Esophagus muscularis mucosa (tissue), 4 donors: Measurements from ENCODE around the gene HK2. TPM values are rescaled to one million over a fixed set of nuclear protein-coding genes. Genes with fewer than 3 reads are reported as not detected.
A peak's percentile ranks its signal among the peaks of the same experiment; 100 is the strongest.
"Not testable (repeated sequence)": the region's sequence is repeated elsewhere in the genome, so short reads cannot be mapped to it uniquely, and the experiment has no call there.

Source experiments
- DNase-seq: peaks from one replicate; pipeline ENCODE4 v3.0.0-alpha.2; 2017; ENCODE audit errors: extremely low spot score
- H3K27ac ChIP-seq, 4 donors: fragments of 200-600 bp; sonication (generic); replicated peaks in 1 of 4; 1 replicate in 3 of 4; 2 replicates in 1 of 4; pipeline ENCODE4 v1.5.1; 2016 to 2019; ENCODE audit warnings: mild to moderate bottlenecking in 1 of 4
- H3K27me3 ChIP-seq, 4 donors: fragments of 200-600 bp; sonication (generic); one replicate each; pipeline versions ENCODE4 v1.5.1 to v1.6.0; 2016 to 2019
- H3K36me3 ChIP-seq, 4 donors: fragments of 200-600 bp; sonication (generic); one replicate each; pipeline ENCODE4 v1.5.1; 2016 to 2019
- H3K4me1 ChIP-seq, 4 donors: fragments of 200-600 bp; sonication (generic); one replicate each; pipeline ENCODE4 v1.5.1; 2016 to 2019
- H3K4me3 ChIP-seq, 4 donors: fragments of 200-600 bp; sonication (generic); 1 replicate in 2 of 4; 2 replicates in 2 of 4; pipeline ENCODE4 v1.5.1; 2016 to 2019; ENCODE audit warnings: mild to moderate bottlenecking in 4 of 4, moderate library complexity in 1 of 4
- H3K9me3 ChIP-seq, 4 donors: fragments of 200-600 bp; sonication (generic); 1 replicate in 3 of 4; 2 replicates in 1 of 4; pipeline ENCODE4 v1.5.1; 2016 to 2019
- CTCF ChIP-seq, 3 experiments: fragments of 200-600 bp in 2 of 3; fragments of 450-650 bp in 1 of 3; sonication (generic) in 2 of 3; IDR thresholded peaks; one replicate each; pipeline ENCODE4 v1.5.1; 2017 to 2019; ENCODE audit warnings: antibody characterized with exemption in 3 of 3, mild to moderate bottlenecking in 2 of 3, moderate library complexity in 1 of 3
- EP300 ChIP-seq: sonication (generic); formaldehyde crosslinking; IDR thresholded peaks from one replicate; pipeline ENCODE4 v1.6.1; 2017; ENCODE audit warnings: antibody characterized with exemption
- POLR2A ChIP-seq: fragments of 450-650 bp; IDR thresholded peaks from one replicate; pipeline ENCODE4 v1.6.1; 2017; ENCODE audit warnings: antibody characterized with exemption, moderate library complexity, mild to moderate bottlenecking, low read depth
- POLR2AphosphoS5 ChIP-seq, 2 donors: sonication (generic); formaldehyde crosslinking; IDR thresholded peaks; one replicate each; pipeline ENCODE4 v1.6.1; 2017; ENCODE audit warnings: antibody characterized with exemption in 2 of 2
- WGBS: methylation state at CpG from one replicate; pipeline ENCODE4 v1.1.5; 2018; 5-methylcytosine and 5-hydroxymethylcytosine counted together
- intact Hi-C: fragments of 100-400 bp; cut with DNase I; formaldehyde crosslinking; loops from one replicate; pipeline ENCODE4 v1.15.1; 2023
- total RNA-seq, 4 donors: library from RNA; depleted of rRNA; stranded (reverse); fragments of >200 nt; gene quantifications; one replicate each; pipeline versions ENCODE4 v1.1.0 to v1.2.1, GENCODE V29; 2016

Gene HK2
- total RNA-seq, 4 donors from 2014 or later = 0.97 to 5.3 (median 3.0) TPM

DNA sequence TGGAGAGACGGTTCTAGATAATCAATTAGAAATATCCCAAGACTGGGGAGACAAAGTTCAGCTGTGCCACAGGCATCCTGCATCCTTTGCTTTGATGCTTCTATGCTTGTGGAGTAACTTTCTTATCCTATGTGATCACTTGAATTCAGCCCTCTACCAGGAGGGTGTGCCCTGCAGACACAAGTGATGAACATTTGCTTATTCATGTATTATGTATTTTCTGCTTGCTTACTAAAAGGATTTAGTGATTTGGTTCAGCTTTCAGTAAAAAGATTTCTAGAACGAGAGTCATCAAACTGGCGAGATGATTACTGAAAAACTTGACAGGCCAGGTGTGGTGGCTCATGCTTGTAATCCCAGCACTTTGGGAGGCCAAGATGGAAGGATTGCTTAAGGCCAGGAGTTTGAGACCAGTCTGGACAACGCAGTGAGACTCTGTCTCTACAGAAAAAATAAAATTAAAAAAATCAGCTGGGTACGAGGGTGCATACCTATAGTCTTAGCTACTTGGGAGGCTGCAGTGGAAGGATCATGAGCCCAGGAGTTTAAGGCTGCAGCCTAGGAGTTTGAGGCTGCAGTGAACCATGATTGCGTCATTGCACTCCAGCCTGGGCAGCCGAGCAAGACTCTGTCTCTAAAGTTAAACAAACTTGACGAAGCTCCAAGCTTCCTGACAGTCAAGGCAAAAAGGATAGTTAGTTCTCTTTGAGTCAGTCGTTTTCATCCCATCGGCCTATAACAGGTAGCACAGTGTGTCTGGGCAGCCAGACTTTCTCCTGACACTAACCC, 13.3 kb downstream of the HK2 start:
- TF ChIP-seq POLR2A = no peak
- no peak for TF ChIP-seq EP300
- TF ChIP-seq CTCF (IDR thresholded peaks at IDR 0.05) = no peak
- TF ChIP-seq POLR2AphosphoS5 (IDR thresholded peaks at IDR 0.05) = no peak
- intact Hi-C loops = no loop called here
- no peaks in the 10 kb centered on the region for H3K27me3 ChIP-seq
- no peak overlapping the region for H3K27ac ChIP-seq
- no peaks in the 10 kb centered on the region for H3K9me3 ChIP-seq
- WGBS = 76% methylated on average over 10 of the region's 10 CpGs
- no peak overlapping the region for H3K4me3 ChIP-seq
- H3K36me3 ChIP-seq = no peaks in the 10 kb centered on the region
- peaks cover 45 to 65% (median 49%) of the 10 kb centered on the region in 4 donors for H3K4me1 ChIP-seq
- DNase-seq = no peak

- no peak for DNase-seq
- H3K4me3 ChIP-seq = no peak overlapping the region
These were observed 15.4 kb downstream of the HK2 start for GRCh38 chr2:74849228-74849892.

DNA sequence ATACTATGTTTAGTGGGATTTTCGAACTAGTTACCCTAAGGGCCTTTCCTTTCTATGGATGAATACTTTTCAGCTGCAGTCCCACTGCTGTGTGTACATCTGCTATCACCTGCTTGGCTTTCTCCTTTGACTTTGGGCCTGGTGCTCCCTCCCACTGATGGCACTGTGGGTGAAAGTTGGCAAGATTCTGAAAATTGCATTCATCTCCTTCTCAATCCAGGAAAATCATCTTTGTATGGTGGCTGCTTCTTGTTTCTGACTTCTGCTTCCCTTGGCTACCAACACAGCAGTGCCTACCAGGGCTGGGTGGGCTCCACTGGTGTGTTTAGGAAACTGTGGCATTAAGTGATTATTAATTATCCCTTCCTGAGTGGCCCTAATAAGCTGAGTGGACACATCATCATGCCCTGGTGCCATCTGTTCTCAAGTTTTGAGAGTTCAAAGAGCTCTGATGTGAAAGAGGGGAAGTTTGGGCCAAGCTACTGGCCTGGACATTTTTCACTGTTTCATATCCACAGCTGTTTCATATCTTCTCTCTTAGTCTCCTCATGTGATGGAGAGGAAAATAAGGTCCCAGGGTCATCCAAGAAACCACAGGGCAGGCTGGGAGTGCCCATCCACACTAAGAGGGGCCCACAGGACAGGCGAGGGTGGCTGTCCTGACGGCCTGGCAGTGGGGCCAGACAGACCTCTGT, 16.7 kb downstream of the HK2 start:
- Histone ChIP-seq H3K36me3 (peaks cover 0 to 4% (median 0%) of the 10 kb centered on the region in 4 donors), H3K4me1 (peaks cover 18 to 39% (median 21%) of the 10 kb centered on the region in 4 donors), H3K27ac (no peak overlapping the region), H3K9me3 (no peaks in the 10 kb centered on the region), H3K27me3 (no peaks in the 10 kb centered on the region), H3K4me3 (no peak overlapping the region)
- intact Hi-C loops = no loop called here
- TF ChIP-seq CTCF (IDR thresholded peaks at IDR 0.05) (no peak), POLR2AphosphoS5 (IDR thresholded peaks at IDR 0.05) (no peak), EP300 (no peak), POLR2A (no peak)
- WGBS = 87% methylated on average over 3 of the region's 3 CpGs
- no peak for DNase-seq

More at GRCh38 chr2:74849228-74849892, 15.4 kb downstream of the HK2 start:
- TF ChIP-seq POLR2AphosphoS5 (IDR thresholded peaks at IDR 0.05) = no peak
- TF ChIP-seq CTCF (IDR thresholded peaks at IDR 0.05) = no peak
- no peak for TF ChIP-seq POLR2A
- TF ChIP-seq EP300 = no peak
- WGBS = 38% methylated on average over 8 of the region's 8 CpGs
- Histone ChIP-seq H3K27ac (peak overlapping the region in 2 of 4 donors; percentile 5 to 38), H3K27me3 (no peaks in the 10 kb centered on the region), H3K36me3 (no peaks in the 10 kb centered on the region), H3K9me3 (no peaks in the 10 kb centered on the region), H3K4me1 (peaks cover 29 to 52% (median 33%) of the 10 kb centered on the region in 4 donors)
- intact Hi-C loops = no loop called here

- Histone ChIP-seq H3K9me3 (no peaks in the 10 kb centered on the region), H3K36me3 (peaks cover 0 to 4% (median 0%) of the 10 kb centered on the region in 4 donors), H3K27me3 (no peaks in the 10 kb centered on the region), H3K4me3 (no peak overlapping the region), H3K4me1 (peaks cover 12 to 33% (median 17%) of the 10 kb centered on the region in 4 donors), H3K27ac (no peak overlapping the region)
- intact Hi-C loops = no loop called here
- 77% methylated on average over 8 of the region's 8 CpGs for WGBS
- TF ChIP-seq POLR2A = no peak
- TF ChIP-seq POLR2AphosphoS5 (IDR thresholded peaks at IDR 0.05) = no peak
- no peak for TF ChIP-seq CTCF (IDR thresholded peaks at IDR 0.05)
- TF ChIP-seq EP300 = no peak
- DNase-seq = no peak
These were observed 17.3 kb downstream of the HK2 start for GRCh38 chr2:74851191-74851566.

GRCh38 chr2:74853360-74853759, 19.4 kb downstream of the HK2 start:
- H3K4me3 ChIP-seq, H3K27ac ChIP-seq, H3K36me3 ChIP-seq, H3K27me3 ChIP-seq, H3K9me3 ChIP-seq, intact Hi-C loops, DNase-seq: not testable (repeated sequence)
- peaks cover 0 to 22% (median 10%) of the 10 kb centered on the region in 4 donors for H3K4me1 ChIP-seq
- WGBS = 96% methylated on average over 8 of the region's 8 CpGs
